HepG2 (cell line): Measurements from ENCODE around the gene FAM20C. TPM values are rescaled to one million over a fixed set of nuclear protein-coding genes. Genes with fewer than 3 reads are reported as not detected.

Experiments used
- ATAC-seq: fragments of 200-7000 bp; cut with Tn5 transposase; 3 replicates; pipeline ENCODE4 v1.9.1; 2020; ENCODE audit warnings: mild to moderate bottlenecking, moderate library complexity
- BruUV-seq: library from RNA; stranded (reverse); fragments of 400-500 nt; replicated peaks from 2 replicates; lab custom pipeline; 2021; lab: Mats Ljungman, UMichigan
- CTCF ChIA-PET: fragments of 300-600 bp; formaldehyde crosslinking; extraction: SDS; loops from one replicate; lab custom pipeline; 2021; ENCODE audit warnings: low total read pairs, inconsistent platforms, low intra/inter-chr PET ratio; lab: Yijun Ruan, JAX
- POLR2A ChIA-PET: fragments of 350-600 bp; sonication (Branson Sonifier 250); formaldehyde crosslinking; loops from one replicate; lab custom pipeline; 2020; ENCODE audit warnings: antibody characterized with exemption, inconsistent platforms; lab: Yijun Ruan, JAX
- DNase-seq: peaks from one replicate; pipeline ENCODE4 v3.0.0-alpha.2; 2015; ENCODE audit warnings: low spot score
- FAIRE-seq: peaks from 3 replicates; lab custom pipeline; 2011; peaks lifted over from hg19 to GRCh38; lab: Jason Lieb, UNC
- H2AFZ ChIP-seq: one replicate; pipeline ENCODE4 v1.6.1; 2011; ENCODE audit warnings: low read length, inconsistent platforms
- H3K27ac ChIP-seq: fragments of 300-600 bp; 3 replicates; pipeline ENCODE4 v1.8.0; 2011; ENCODE audit warnings: mixed run types, mild to moderate bottlenecking, mixed read lengths, low read length, inconsistent platforms; ENCODE audit not compliant: insufficient read depth; ENCODE audit errors: extremely low read length
- H3K27me3 ChIP-seq, 2 experiments: fragments of 200-600 bp in 1 of 2; 2 replicates in 1 of 2; 3 replicates in 1 of 2; pipeline versions ENCODE4 v1.6.0 to v1.8.0; 2011; ENCODE audit warnings: low read length in 2 of 2, mild to moderate bottlenecking in 2 of 2, moderate library complexity in 2 of 2, inconsistent platforms in 1 of 2; ENCODE audit not compliant: insufficient read depth in 2 of 2, control insufficient read depth in 1 of 2
- H3K36me3 ChIP-seq, 2 experiments: fragments of 200-600 bp in 1 of 2; replicated peaks in 1 of 2; 2 replicates in 1 of 2; 3 replicates in 1 of 2; pipeline versions ENCODE4 v1.5.1 to v1.8.0; 2011; ENCODE audit warnings: low read length in 2 of 2, inconsistent platforms in 1 of 2; ENCODE audit not compliant: insufficient read depth in 2 of 2, control insufficient read depth in 1 of 2
- H3K4me1 ChIP-seq: 2 replicates; pipeline ENCODE4 v1.5.1; 2012; ENCODE audit warnings: low read length, inconsistent platforms; ENCODE audit not compliant: insufficient read depth
- H3K4me2 ChIP-seq: 2 replicates; pipeline ENCODE4 v1.6.0; 2011; ENCODE audit warnings: low read depth, low read length, inconsistent platforms
- H3K4me3 ChIP-seq, 3 experiments: fragments of 200-600 bp in 1 of 3; sonication (generic), shearing (Covaris generic) in 1 of 3; replicated peaks in 1 of 3; 2 replicates each; pipeline ENCODE4 v1.5.1; 2011 to 2016; ENCODE audit warnings: low read length in 3 of 3, inconsistent platforms in 2 of 3, low read depth in 2 of 3, mild to moderate bottlenecking in 2 of 3, control low read depth in 1 of 3, mixed read lengths in 1 of 3; ENCODE audit not compliant: insufficient read depth in 1 of 3
- H3K79me2 ChIP-seq: one replicate; pipeline ENCODE4 v1.6.1; 2011; ENCODE audit warnings: low read length, inconsistent platforms; ENCODE audit not compliant: insufficient read depth
- H3K9ac ChIP-seq: 2 replicates; pipeline ENCODE4 v1.6.0; 2011; ENCODE audit warnings: mild to moderate bottlenecking, low read depth, low read length, inconsistent platforms; ENCODE audit not compliant: insufficient read depth
- H3K9me3 ChIP-seq: 2 replicates; pipeline ENCODE4 v1.5.1; 2012; ENCODE audit warnings: mild to moderate bottlenecking, low read length
- H4K20me1 ChIP-seq: 2 replicates; pipeline ENCODE4 v1.6.0; 2011; ENCODE audit warnings: inconsistent platforms, mild to moderate bottlenecking, low read length, moderate library complexity; ENCODE audit not compliant: insufficient read depth
- BHLHE40 ChIP-seq: IDR thresholded peaks from 2 replicates; pipeline ENCODE4 v1.6.1; 2011; ENCODE audit warnings: low read length, improper control_type of control experiment
- CCDC6 ChIP-seq: sonication (generic); formaldehyde crosslinking; IDR thresholded peaks from 2 replicates; pipeline ENCODE4 v1.8.1; 2022; ENCODE audit warnings: mild to moderate bottlenecking, missing genetic modification reagents, moderate library complexity
- GLI4 ChIP-seq: sonication (generic); formaldehyde crosslinking; IDR thresholded peaks from 2 replicates; pipeline ENCODE4 v1.5.1; 2020; ENCODE audit warnings: missing genetic modification reagents, mild to moderate bottlenecking, moderate library complexity, borderline replicate concordance
- KDM2A ChIP-seq: sonication (generic); formaldehyde crosslinking; IDR thresholded peaks from 2 replicates; pipeline ENCODE4 v1.4.0; 2020; ENCODE audit warnings: low read depth, missing genetic modification reagents, borderline replicate concordance
- PHF20 ChIP-seq: sonication (generic); formaldehyde crosslinking; IDR thresholded peaks from 2 replicates; pipeline ENCODE4 v1.5.0; 2020; ENCODE audit warnings: mild to moderate bottlenecking, missing genetic modification reagents
- SALL1 ChIP-seq: sonication (generic); formaldehyde crosslinking; IDR thresholded peaks from 2 replicates; pipeline ENCODE4 v1.8.0; 2022; ENCODE audit warnings: mild to moderate bottlenecking, missing genetic modification reagents
- SSRP1 ChIP-seq: IDR thresholded peaks from 2 replicates; pipeline ENCODE4 v1.6.1; 2016; ENCODE audit warnings: control low read depth
- ZC3H4 ChIP-seq: sonication (generic); formaldehyde crosslinking; IDR thresholded peaks from 2 replicates; pipeline ENCODE4 v1.4.0; 2020; ENCODE audit warnings: missing genetic modification reagents, borderline replicate concordance
- ZNF558 ChIP-seq: sonication (generic); formaldehyde crosslinking; IDR thresholded peaks from 2 replicates; pipeline ENCODE4 v1.9.0; 2022; ENCODE audit warnings: mild to moderate bottlenecking, missing genetic modification reagents, borderline replicate concordance
- WGBS: methylation state at CpG from one replicate; pipeline ENCODE4 v1.1.6; 2017; ENCODE audit warnings: low lambda C conversion rate; 5-methylcytosine and 5-hydroxymethylcytosine counted together
- in situ Hi-C: cut with HindIII; loops from 2 replicates; pipeline ENCODE4 v1.10.0; 2017; ENCODE audit warnings: low pct_unique_long_range_greater_than_20kb; ENCODE audit not compliant: extremely low pct_ligation_motif_present
- intact Hi-C: fragments of 100-400 bp; cut with micrococcal nuclease; formaldehyde crosslinking; loops from one replicate; pipeline ENCODE4 v1.10.0; 2022; ENCODE audit not compliant: unreplicated experiment
- polyA plus RNA-seq, 8 experiments: library from polyadenylated mRNA; depleted of rRNA in 3 of 8; stranded (reverse) in 7 of 8; unstranded in 1 of 8; fragments of >200 nt; fragmentation: Illumina TruSeq in 4 of 8; extraction: Trizol in 4 of 8; gene quantifications; 2 replicates each; pipeline versions ENCODE4 v1.2.1 to v1.2.3, GENCODE V29; 2011 to 2016; ENCODE audit warnings: low read depth in 4 of 8, missing spikeins in 1 of 8, mixed read lengths in 1 of 8; ENCODE audit not compliant: insufficient read depth in 1 of 8
- total RNA-seq, 5 experiments: library from RNA; depleted of rRNA; stranded (reverse); fragments of >200 nt; fragmentation: Illumina TruSeq; extraction: Trizol; gene quantifications; 2 replicates each; pipeline ENCODE4 v1.2.3, GENCODE V29; 2016; ENCODE audit warnings: low read depth in 1 of 5
- TF ChIP-seq, protein P1 (sequence below): sonication (generic); formaldehyde crosslinking; IDR thresholded peaks from 2 replicates; pipeline ENCODE4 v1.5.1; 2020; ENCODE audit warnings: missing genetic modification reagents, mild to moderate bottlenecking, borderline replicate concordance

Gene FAM20C
- total and polyA plus RNA-seq, 2 of the 13 experiments (the other 11 are each of a cell fraction or from before 2014, with no cell fraction given) = 11.9 to 19.9 TPM

DNA sequence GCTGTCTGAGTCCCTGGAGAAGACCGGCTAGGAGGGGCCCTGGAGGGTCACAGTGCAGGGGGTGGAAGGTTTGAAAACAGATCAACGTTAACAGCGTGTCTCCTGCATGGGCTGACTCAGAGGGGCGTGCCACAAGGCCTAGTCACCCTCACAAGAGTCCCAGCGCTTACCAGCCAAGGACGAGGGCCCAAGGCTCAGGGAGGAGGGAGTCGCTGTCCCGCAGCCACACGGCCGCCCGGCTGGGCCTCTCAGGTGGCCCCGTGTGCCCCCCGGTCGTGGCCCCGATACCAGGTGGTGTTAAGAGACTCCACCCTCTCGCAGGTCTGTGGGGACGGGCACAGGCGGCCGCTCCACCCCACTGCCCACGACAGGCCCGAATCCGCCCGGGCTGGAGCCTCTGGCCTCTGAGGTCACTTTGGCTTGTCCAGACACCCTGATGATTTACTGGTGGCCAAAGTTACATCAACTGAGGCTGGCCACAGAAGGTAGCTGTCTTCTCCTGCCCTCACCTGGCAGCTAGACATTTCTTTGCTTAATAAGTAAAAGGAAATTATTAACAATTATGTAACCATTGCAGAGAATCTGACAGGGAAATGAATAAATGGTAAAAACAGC is 34.0 kb downstream of the FAM20C start:
- ChIA-PET CTCF (no interaction called here), POLR2A (no interaction called here)
- Histone ChIP-seq H3K9ac (no peak overlapping the region), H4K20me1 (no peaks in the 10 kb centered on the region), H3K27ac (no peak overlapping the region), H3K79me2 (no peaks in the 10 kb centered on the region), H3K4me2 (no peak overlapping the region), H2AFZ (no peak overlapping the region), H3K9me3 (no peaks in the 10 kb centered on the region), H3K4me1 (no peaks in the 10 kb centered on the region), H3K36me3 (peaks cover 7 to 24% of the 10 kb centered on the region in 2 experiments; a peak in 4 of 5 replicates), H3K27me3 (no peaks in the 10 kb centered on the region), H3K4me3 (no peak overlapping the region)
- BruUV-seq = no TSS peak
- in situ Hi-C loops = no loop called here
- FAIRE-seq (no peak), DNase-seq (no peak), ATAC-seq (no peak)
- intact Hi-C loops = no loop called here
- WGBS = 98% methylated on average over 19 of the region's 23 CpGs
- TF ChIP-seq, protein P1, sequence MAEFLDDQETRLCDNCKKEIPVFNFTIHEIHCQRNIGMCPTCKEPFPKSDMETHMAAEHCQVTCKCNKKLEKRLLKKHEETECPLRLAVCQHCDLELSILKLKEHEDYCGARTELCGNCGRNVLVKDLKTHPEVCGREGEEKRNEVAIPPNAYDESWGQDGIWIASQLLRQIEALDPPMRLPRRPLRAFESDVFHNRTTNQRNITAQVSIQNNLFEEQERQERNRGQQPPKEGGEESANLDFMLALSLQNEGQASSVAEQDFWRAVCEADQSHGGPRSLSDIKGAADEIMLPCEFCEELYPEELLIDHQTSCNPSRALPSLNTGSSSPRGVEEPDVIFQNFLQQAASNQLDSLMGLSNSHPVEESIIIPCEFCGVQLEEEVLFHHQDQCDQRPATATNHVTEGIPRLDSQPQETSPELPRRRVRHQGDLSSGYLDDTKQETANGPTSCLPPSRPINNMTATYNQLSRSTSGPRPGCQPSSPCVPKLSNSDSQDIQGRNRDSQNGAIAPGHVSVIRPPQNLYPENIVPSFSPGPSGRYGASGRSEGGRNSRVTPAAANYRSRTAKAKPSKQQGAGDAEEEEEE (CRISPR knock-in tag) = no peak
- TF ChIP-seq ZC3H4 = no peak
- TF ChIP-seq CCDC6 (CRISPR knock-in tag) = no peak
- TF ChIP-seq ZNF558 (CRISPR knock-in tag) = no peak
- TF ChIP-seq KDM2A (CRISPR knock-in tag) = no peak
- no peak for TF ChIP-seq SALL1
- no peak for TF ChIP-seq SSRP1
- no peak for TF ChIP-seq BHLHE40
- no peak for TF ChIP-seq PHF20 (CRISPR knock-in tag)
- no peak for TF ChIP-seq GLI4 (CRISPR knock-in tag)
